Stimulated activated CD4-positive, alpha-beta T cell treated with anti-CD3 and anti-CD28 coated beads, Interleukin-2, amount 100 ng/mL, for 4 hours (primary cell): ENCODE data around the gene CDH4.

ENCODE experiments used
- DNase-seq: peaks from one replicate; pipeline ENCODE4 v3.0.0-alpha.2; 2020; ENCODE audit warnings: low read depth

Gene CDH4

GRCh38 chr20:61736001-61736635, 484.1 kb downstream of the CDH4 start:
- no peak for DNase-seq

- no peak for DNase-seq
Measured at GRCh38 chr20:61736751-61737310, 484.8 kb downstream of the CDH4 start.

- no peak for DNase-seq
Measured at GRCh38 chr20:61737346-61737745, 485.3 kb downstream of the CDH4 start.

GRCh38 chr20:61737812-61738443, 485.9 kb downstream of the CDH4 start:
- DNase-seq: no peak

DNA sequence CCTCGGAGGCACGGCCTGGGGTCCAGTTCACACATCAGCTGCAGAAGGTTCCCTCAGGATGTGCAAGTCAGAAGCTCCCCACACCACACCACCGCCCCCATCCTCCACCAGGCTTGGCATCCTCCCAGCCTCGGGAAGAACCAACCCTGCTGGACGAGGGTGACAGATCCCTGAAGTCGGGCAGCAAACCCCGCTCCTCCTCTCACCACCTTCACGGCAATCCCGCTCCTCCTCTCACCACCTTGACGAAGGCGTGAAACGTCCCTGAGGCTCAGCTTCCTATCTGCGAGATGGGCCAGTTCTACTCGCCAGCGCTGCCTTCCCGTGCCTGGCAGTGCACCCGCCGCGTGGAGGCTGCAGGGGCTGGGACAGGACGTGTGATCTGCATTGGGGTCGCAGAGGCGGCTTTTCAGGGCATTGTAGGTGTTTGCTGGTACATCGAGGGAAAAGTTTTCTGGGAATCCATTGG, 486.6 kb downstream of the CDH4 start:
- no peak for DNase-seq

DNA sequence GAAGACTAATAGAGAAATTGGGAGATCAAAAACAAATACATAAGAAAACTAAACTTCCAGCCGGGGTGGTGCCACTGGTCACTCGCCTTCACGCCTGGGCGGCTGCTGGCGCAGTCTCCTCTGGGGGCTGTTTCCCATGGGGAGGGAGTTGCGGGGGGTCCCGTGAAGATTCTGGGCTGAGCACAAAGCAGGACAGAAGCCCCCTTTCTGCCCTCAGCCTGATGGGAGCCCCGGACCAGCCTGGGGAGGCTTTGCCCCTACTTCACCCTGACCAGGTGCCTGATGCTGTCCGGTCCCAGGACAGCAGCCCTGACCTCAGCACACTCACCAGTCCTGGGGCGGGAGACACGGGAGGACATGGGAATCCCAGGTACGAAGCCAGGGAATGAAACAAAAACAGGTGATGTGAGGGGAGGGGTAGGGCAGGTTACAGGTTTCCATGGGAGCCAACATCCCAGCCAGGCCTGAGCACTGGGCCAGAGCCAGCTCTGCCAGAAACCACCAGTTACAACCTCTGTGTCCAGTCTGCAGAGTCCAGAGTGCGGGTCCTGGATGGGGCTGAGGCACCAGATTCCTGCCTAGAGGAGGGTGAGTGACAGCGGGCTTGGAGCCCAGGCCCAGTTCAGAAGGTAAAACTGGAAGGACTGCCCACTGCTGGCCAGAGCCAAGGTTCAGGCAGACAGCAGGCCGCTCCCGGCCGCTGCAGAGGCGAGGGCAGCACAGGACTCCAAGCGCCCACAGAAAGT, 487.2 kb downstream of the CDH4 start:
- DNase-seq: no peak

DNA sequence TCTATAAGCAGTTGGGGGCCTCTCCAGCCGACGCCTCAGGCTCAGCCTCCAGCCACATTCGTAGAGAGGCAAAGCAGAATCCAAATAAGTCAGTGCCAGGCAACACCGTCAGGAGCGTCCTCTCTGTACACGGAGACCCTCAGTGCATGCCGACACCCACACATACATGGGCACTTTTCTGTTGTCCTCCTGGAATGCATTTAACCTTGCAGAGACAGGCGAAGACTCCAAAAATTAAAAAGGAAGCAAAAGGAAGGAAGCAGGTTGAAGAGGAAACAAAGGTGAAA, 487.7 kb downstream of the CDH4 start:
- DNase-seq: no peak

GRCh38 chr20:61742097-61742825, 490.2 kb downstream of the CDH4 start:
- no peak for DNase-seq

- DNase-seq: no peak
Measured at GRCh38 chr20:61743606-61744005, 491.5 kb downstream of the CDH4 start.

GRCh38 chr20:61744691-61745396, 492.8 kb downstream of the CDH4 start:
- DNase-seq: no peak

DNA sequence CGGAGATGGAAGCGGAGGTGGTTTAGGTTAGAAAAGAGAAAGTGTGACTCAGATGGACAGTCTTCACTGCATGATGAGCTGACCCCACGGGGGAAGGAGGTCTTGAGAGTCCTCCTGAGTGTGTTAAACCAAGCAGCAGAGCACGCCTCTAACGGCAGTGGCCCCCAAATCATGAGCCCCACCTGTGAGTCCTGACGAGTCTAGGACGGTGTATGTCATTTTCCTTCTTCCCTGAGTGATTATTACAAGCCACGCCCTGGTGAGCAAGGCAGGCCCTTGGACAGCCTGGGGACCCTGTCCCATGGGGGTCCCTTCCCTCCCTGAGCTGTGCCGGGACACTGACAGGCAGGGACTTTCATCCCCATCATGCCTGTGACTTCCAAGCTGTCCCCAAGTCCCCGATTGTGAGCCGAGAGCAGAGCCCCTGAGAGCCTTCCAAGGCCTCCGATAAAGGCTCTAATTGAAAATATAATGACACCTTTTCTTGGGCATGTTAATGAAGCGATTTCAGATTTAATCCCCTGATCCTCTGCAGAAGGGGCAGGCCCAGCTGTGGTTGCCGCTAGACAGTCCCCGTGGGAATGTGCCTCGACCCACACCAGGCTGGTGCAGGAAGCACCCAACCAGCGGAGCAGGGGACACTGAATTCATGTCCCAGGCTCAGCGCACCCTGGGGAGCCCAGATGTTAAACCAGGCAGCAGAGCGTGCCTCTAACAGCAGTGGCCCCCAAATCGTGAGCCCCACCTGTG, 493.5 kb downstream of the CDH4 start:
- DNase-seq: no peak

DNA sequence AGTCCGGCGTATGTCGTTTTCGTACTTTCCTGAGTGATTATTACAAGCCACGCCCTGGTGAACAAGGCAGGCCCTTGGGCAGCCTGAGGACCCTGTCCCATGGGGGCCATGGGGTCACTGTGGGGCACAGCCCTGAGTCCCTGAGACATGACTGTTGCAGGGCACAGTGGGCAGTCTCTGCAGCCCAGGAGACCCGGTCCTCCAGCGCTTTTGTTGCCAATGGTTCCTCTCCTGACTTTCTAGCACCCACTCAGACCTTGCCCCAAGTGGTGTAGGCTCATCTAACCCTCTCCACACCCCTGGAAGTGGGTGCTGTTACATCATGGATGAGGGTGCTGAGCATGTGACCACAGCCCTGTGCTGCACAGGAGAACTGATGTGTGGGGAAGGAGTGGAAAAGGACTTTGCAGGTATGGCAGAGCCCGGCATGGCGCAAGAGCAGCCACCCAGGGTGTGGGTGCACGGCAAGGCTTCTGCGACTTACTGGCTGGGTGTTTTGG, 494.1 kb downstream of the CDH4 start:
- no peak for DNase-seq

DNA sequence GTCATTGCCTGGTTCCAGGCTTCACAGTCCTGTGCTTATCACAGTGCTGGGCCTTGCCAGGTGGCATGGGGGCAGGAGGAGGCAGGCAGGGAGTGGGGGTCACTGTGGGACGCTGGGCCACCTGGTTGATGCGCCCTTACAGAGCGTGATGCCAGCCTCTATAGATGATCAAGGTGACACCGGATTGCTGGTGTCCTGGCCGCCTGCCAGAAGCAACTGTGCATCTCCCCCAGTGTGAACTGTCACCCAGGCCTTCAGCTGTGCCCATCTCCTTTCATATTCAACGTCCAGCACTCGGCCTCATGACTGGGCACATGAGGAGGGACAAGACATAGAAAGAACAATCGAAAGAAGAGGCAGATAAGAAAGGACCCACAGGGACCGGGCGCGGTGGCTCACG, 494.7 kb downstream of the CDH4 start:
- DNase-seq: no peak

DNA sequence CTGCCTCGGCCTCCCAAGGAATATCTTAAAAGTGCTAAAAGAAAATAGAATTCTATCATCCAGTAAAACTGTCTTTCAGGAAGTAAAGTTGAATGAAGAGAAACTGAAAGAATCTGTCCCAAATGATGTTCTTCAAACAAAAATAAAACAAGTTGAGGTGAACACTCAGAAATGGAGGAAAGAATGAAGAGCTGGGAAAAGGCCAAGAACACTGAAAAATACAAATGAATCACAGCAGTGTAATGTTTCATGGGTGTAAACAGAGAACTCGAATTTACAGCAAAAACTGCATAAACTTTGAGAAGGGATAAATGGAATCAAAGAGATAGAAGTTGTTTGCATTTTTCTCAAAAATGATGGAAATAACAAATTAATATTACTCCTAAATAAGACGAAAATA, 496.3 kb downstream of the CDH4 start:
- no peak for DNase-seq

- DNase-seq: no peak
Measured at GRCh38 chr20:61749406-61750075, 497.5 kb downstream of the CDH4 start.

GRCh38 chr20:61750093-61750492, 498.0 kb downstream of the CDH4 start:
- DNase-seq: no peak

DNA sequence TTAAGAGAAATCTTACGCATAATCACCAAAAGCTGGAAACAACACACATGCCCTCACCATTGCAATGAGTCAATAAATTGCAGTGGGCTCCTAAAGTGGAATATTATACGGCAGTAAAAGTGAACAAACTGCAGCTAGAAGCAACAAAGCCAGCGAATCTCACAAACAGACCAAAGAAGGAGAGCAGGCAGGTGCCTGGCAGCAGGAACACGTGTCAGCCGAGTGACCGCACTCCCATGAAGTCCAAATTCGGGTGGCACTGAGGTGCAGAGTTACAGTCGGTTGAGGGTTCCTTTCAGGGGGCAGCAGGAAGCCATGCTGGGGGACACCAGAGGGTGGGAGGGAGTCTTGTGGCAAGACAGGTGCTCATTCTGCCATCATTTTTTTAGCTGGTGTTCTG, 500.5 kb downstream of the CDH4 start:
- no peak for DNase-seq

- DNase-seq: no peak
Measured at GRCh38 chr20:61753316-61753942, 501.4 kb downstream of the CDH4 start.

- DNase-seq: no peak
Measured at GRCh38 chr20:61753987-61754956, 502.2 kb downstream of the CDH4 start.
